Suprapubic skin (tissue), 2 donors: ENCODE data around the gene SERAC1.

ENCODE experiments used
- EP300 ChIP-seq: sonication (generic); formaldehyde crosslinking; IDR thresholded peaks from one replicate; pipeline ENCODE4 v1.6.1; 2017; ENCODE audit warnings: antibody characterized with exemption
- POLR2A ChIP-seq, 2 donors: fragments of 450-650 bp; IDR thresholded peaks; one replicate each; pipeline ENCODE4 v1.6.1; 2017; ENCODE audit warnings: antibody characterized with exemption in 2 of 2, mild to moderate bottlenecking in 2 of 2, moderate library complexity in 2 of 2

- no peak for TF ChIP-seq POLR2A (IDR thresholded peaks at IDR 0.05)
- TF ChIP-seq EP300: no peak
Observed at GRCh38 chr6:158115102-158115501, 53.0 kb downstream of the SERAC1 start.
